Right cardiac atrium (tissue), 5 donors: ENCODE data around the gene ANKRD13D. TPM values are rescaled to one million over a fixed set of nuclear protein-coding genes. Genes with fewer than 3 reads are reported as not detected.

ENCODE experiments used
- ATAC-seq, 2 donors: fragments of 200-7000 bp; cut with Tn5 transposase; one replicate each; pipeline versions ENCODE4 v1.8.0 to v1.9.1; 2020; ENCODE audit warnings: moderate library complexity in 2 of 2, mild to moderate bottlenecking in 1 of 2
- DNase-seq, 3 donors: peaks; one replicate each; pipeline ENCODE4 v3.0.0-alpha.2; 2020
- H3K27ac ChIP-seq: one replicate; pipeline ENCODE4 v1.5.1; 2013; ENCODE audit warnings: mild to moderate bottlenecking, low read length, control low read depth, moderate library complexity
- H3K27me3 ChIP-seq: one replicate; pipeline ENCODE4 v1.6.1; 2013; ENCODE audit not compliant: control insufficient read depth, insufficient read depth
- H3K4me1 ChIP-seq: one replicate; pipeline ENCODE4 v1.6.1; 2013; ENCODE audit warnings: low read length; ENCODE audit not compliant: control insufficient read depth, insufficient read depth
- H3K4me3 ChIP-seq: one replicate; pipeline ENCODE4 v1.5.1; 2013; ENCODE audit warnings: low read length, control low read depth
- H3K9me3 ChIP-seq: one replicate; pipeline ENCODE4 v1.6.1; 2013; ENCODE audit warnings: low read length; ENCODE audit not compliant: control insufficient read depth
- WGBS: extraction: QIAGEN DNeasy Blood & Tissue Kit; methylation state at CpG from one replicate; pipeline ENCODE4 v1.1.7; 2013; 5-methylcytosine and 5-hydroxymethylcytosine counted together
- intact Hi-C, 4 donors: fragments of 100-400 bp; cut with DNase I; formaldehyde crosslinking; loops; one replicate each; pipeline versions ENCODE4 v1.11.0 to v1.14.0; 2022 to 2023
- polyA plus RNA-seq: library from polyadenylated mRNA; stranded (reverse); fragments of 200-250 nt; gene quantifications from one replicate; pipeline ENCODE4 v1.2.3, GENCODE V29; 2013
- total RNA-seq, 4 donors: library from RNA; stranded (reverse); fragmentation: NEBNext Ultra II Directional; extraction: Animal tissue kit (Norgen Biotek cat#: 25700); gene quantifications; one replicate each; pipeline ENCODE4 v1.2.1, GENCODE V29; 2021
- donor health status: healthy with polysubstance abuse.
- donor health status: DM: no; HTN: yes; CAD: no.
- donor health status: DM: no; HTN: no; CAD: no.
- donor health status: DM: no; HTN: yes; CAD: no; lungs with severe emphysema.
- donor health status: DM: yes; HTN: yes; CAD: no.

Gene ANKRD13D
- total and polyA plus RNA-seq, 5 donors, result 18.0 to 25.3 (median 21.1) TPM

- WGBS, result 91% methylated on average over 11 of the region's 11 CpGs
- Histone ChIP-seq H3K4me3 (no peak overlapping the region), H3K9me3 (no peaks in the 10 kb centered on the region), H3K4me1 (peaks cover 1% of the 10 kb centered on the region), H3K27ac (peak overlapping the region; percentile 8), H3K27me3 (no peaks in the 10 kb centered on the region)
- intact Hi-C loops, result no loop called here
- DNase-seq (peak; percentile 13 to 53 (median 49)), ATAC-seq (no peak)
These were observed 6.2 kb upstream of the ANKRD13D start for GRCh38 chr11:67282876-67283371.

- WGBS, result 78% methylated on average over 13 of the region's 13 CpGs
- Histone ChIP-seq H3K9me3 (no peaks in the 10 kb centered on the region), H3K27me3 (no peaks in the 10 kb centered on the region), H3K27ac (peak overlapping the region; percentile 21), H3K4me3 (no peak overlapping the region), H3K4me1 (peaks cover 4% of the 10 kb centered on the region)
- intact Hi-C loops, result no loop called here
- peak; percentile 31 to 56 (median 43) for DNase-seq
- no peak for ATAC-seq
These were observed 5.6 kb upstream of the ANKRD13D start for GRCh38 chr11:67283481-67283963.

GRCh38 chr11:67284811-67285540, 4.1 kb upstream of the ANKRD13D start:
- ATAC-seq, result no peak
- intact Hi-C loops, result no loop called here
- WGBS, result 89% methylated on average over 45 of the region's 45 CpGs
- peak; percentile 14 to 58 (median 54) for DNase-seq
- H3K4me3 ChIP-seq, result no peak overlapping the region
- peaks cover 4% of the 10 kb centered on the region for H3K4me1 ChIP-seq
- no peak overlapping the region for H3K27ac ChIP-seq
- H3K27me3 ChIP-seq, result no peaks in the 10 kb centered on the region
- H3K9me3 ChIP-seq, result no peaks in the 10 kb centered on the region

GRCh38 chr11:67285541-67286498, 3.3 kb upstream of the ANKRD13D start:
- DNase-seq (peak; percentile 18 to 77 (median 56)), ATAC-seq (no peak)
- no peak overlapping the region for H3K4me3 ChIP-seq
- H3K4me1 ChIP-seq, result peaks cover 6% of the 10 kb centered on the region
- intact Hi-C loops, result no loop called here
- no peak overlapping the region for H3K27ac ChIP-seq
- no peaks in the 10 kb centered on the region for H3K27me3 ChIP-seq
- no peaks in the 10 kb centered on the region for H3K9me3 ChIP-seq
- 79% methylated on average over 39 of the region's 39 CpGs for WGBS

GRCh38 chr11:67286621-67287333, 2.3 kb upstream of the ANKRD13D start:
- WGBS, result 73% methylated on average over 8 of the region's 8 CpGs

GRCh38 chr11:67287355-67288197, 1.5 kb upstream of the ANKRD13D start:
- Histone ChIP-seq H3K27ac (peak overlapping the region; percentile 87), H3K4me1 (peaks cover 6% of the 10 kb centered on the region), H3K9me3 (no peaks in the 10 kb centered on the region), H3K27me3 (no peaks in the 10 kb centered on the region), H3K4me3 (no peak overlapping the region)
- 66% methylated on average over 14 of the region's 14 CpGs for WGBS
- DNase-seq, result peak; percentile 7 to 51 (median 20)
- intact Hi-C loops, result no loop called here
- ATAC-seq, result no peak

More at GRCh38 chr11:67286621-67287333, 2.3 kb upstream of the ANKRD13D start:
- DNase-seq, result peak; percentile 45 to 69 (median 61)
- Histone ChIP-seq H3K27me3 (no peaks in the 10 kb centered on the region), H3K4me1 (peaks cover 6% of the 10 kb centered on the region), H3K4me3 (no peak overlapping the region), H3K27ac (peak overlapping the region; percentile 87), H3K9me3 (no peaks in the 10 kb centered on the region)
- no peak for ATAC-seq
- intact Hi-C loops, result no loop called here

GRCh38 chr11:67288198-67288451, 978 bp upstream of the ANKRD13D start:
- peak overlapping the region; percentile 93 for H3K4me3 ChIP-seq
- intact Hi-C loops, result no loop called here
- no peaks in the 10 kb centered on the region for H3K27me3 ChIP-seq
- 28% methylated on average over 4 of the region's 4 CpGs for WGBS
- DNase-seq (no peak), ATAC-seq (no peak)
- H3K9me3 ChIP-seq, result no peaks in the 10 kb centered on the region
- H3K27ac ChIP-seq, result peak overlapping the region; percentile 87
- H3K4me1 ChIP-seq, result peaks cover 6% of the 10 kb centered on the region

GRCh38 chr11:67288452-67289225, 464 bp upstream of the ANKRD13D start:
- DNase-seq (peak; percentile 91 to 97 (median 97)), ATAC-seq (peak; percentile 87)
- Histone ChIP-seq H3K4me1 (peaks cover 6% of the 10 kb centered on the region), H3K4me3 (peak overlapping the region; percentile 93), H3K9me3 (no peaks in the 10 kb centered on the region), H3K27me3 (no peaks in the 10 kb centered on the region), H3K27ac (peak overlapping the region; percentile 87)
- intact Hi-C loops, result no loop called here
- WGBS, result under 1% methylated on average over 87 of the region's 87 CpGs

- Histone ChIP-seq H3K9me3 (no peaks in the 10 kb centered on the region), H3K27me3 (no peaks in the 10 kb centered on the region), H3K4me1 (peaks cover 6% of the 10 kb centered on the region), H3K27ac (peak overlapping the region; percentile 40), H3K4me3 (peak overlapping the region; percentile 93)
- ATAC-seq (peak; percentile 0 to 1), DNase-seq (peak; percentile 57 to 79 (median 78))
- intact Hi-C loops, result no loop called here
- WGBS, result 28% methylated on average over 36 of the region's 36 CpGs
These were observed 762 bp downstream of the ANKRD13D start for GRCh38 chr11:67289651-67290479.
